ENCODE data around the gene ATG4B. TPM values are rescaled to one million over a fixed set of nuclear protein-coding genes. Genes with fewer than 3 reads are reported as not detected.
A peak's percentile ranks its signal among the peaks of the same experiment; 100 is the strongest.

The ATG4B gene
- total RNA-seq, 3 donors from 2014 or later = 47.7 to 71.1 (median 64.2) TPM

GRCh38 chr2:241701149-241701398, 63.6 kb downstream of the ATG4B start:
- intact Hi-C loops (cut with DNase I; ENCODE audit: low total_unique reads) = loop anchor here (2.0 kb wide), 1 partner anchor 34 kb away; the partner anchor contains the start of gene D2HGDH

DNA sequence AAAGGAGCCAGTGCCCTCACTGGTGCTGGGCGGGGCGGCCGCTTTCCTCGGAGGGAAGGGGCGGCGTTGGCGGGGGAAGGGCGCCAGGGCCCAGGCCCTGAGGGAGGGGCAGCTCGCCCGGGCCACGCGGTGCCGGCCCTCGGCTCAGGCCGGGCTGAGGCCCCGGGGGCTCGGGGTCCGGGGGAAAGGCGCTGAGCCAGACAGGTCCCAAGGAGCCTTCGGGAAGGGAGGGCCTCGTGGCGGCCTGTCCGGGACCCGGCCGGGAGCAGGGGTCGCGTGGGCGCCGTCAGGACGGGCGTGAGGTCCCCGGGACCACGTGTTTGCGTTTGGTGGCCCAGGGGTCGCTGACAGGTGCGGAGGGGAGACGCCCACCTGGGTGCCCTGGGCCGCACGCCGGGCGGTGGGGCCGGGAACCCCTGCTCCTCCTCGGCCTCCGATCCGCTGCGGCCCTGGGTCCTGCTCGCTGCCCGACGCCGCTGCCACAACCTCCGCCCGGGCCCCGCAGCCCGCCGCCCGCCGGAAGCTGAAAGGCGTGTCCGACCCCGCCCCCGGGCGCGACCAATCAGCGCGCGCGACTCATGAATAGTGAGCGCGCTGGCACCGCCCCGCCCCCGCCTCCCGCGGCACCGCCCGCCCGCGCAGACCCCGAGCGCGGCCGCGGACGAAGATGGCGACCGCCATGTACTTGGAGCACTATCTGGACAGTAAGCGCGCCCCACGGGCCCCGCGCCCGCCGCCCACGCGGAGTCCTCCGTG, 64.1 kb downstream of the ATG4B start, which contains the start of gene ING5:
ING5 (plus strand) TSS at position 641 of the 756 bp plus-strand sequence; CDS start at position 668, 27 bp downstream.
- DNase-seq (ENCODE audit: low spot score in 2 of 2) = peak; percentile 96 to 97
- no peaks in the 10 kb centered on the region for H3K9me3 ChIP-seq
- intact Hi-C loops (cut with DNase I; ENCODE audit: low total_unique reads) = loop anchor here (2.0 kb wide), 1 partner anchor 33 kb away; the partner anchor contains the start of gene D2HGDH
- peaks cover 0 to 6% of the 10 kb centered on the region in 2 donors for H3K4me1 ChIP-seq
- peak within 1 kb of the TSS; percentile 91 to 98 for H3K27ac ChIP-seq
- no peaks in the 10 kb centered on the region for H3K27me3 ChIP-seq
- TF ChIP-seq, protein P1, sequence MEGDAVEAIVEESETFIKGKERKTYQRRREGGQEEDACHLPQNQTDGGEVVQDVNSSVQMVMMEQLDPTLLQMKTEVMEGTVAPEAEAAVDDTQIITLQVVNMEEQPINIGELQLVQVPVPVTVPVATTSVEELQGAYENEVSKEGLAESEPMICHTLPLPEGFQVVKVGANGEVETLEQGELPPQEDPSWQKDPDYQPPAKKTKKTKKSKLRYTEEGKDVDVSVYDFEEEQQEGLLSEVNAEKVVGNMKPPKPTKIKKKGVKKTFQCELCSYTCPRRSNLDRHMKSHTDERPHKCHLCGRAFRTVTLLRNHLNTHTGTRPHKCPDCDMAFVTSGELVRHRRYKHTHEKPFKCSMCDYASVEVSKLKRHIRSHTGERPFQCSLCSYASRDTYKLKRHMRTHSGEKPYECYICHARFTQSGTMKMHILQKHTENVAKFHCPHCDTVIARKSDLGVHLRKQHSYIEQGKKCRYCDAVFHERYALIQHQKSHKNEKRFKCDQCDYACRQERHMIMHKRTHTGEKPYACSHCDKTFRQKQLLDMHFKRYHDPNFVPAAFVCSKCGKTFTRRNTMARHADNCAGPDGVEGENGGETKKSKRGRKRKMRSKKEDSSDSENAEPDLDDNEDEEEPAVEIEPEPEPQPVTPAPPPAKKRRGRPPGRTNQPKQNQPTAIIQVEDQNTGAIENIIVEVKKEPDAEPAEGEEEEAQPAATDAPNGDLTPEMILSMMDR (IDR thresholded peaks at IDR 0.05) = peak in 1 of 3 donors; percentile 32
- TF ChIP-seq POLR2AphosphoS5 (IDR thresholded peaks at IDR 0.05) = peak; percentile 37 to 59 (median 55)
- no peak for TF ChIP-seq POLR2A (IDR thresholded peaks at IDR 0.05)
- H3K36me3 ChIP-seq = no peaks in the 10 kb centered on the region
- peak within 1 kb of the TSS; percentile 70 to 98 (median 92) for H3K4me3 ChIP-seq

More at GRCh38 chr2:241701149-241701398, 63.6 kb downstream of the ATG4B start:
- Histone ChIP-seq H3K36me3 (no peaks in the 10 kb centered on the region), H3K27ac (peak overlapping the region; percentile 91 to 98), H3K9me3 (no peaks in the 10 kb centered on the region), H3K27me3 (no peaks in the 10 kb centered on the region), H3K4me1 (peaks cover 0 to 6% of the 10 kb centered on the region in 2 donors), H3K4me3 (peak overlapping the region; percentile 70 to 98 (median 92))
- DNase-seq (ENCODE audit: low spot score in 2 of 2) = no peak
- TF ChIP-seq POLR2AphosphoS5 (IDR thresholded peaks at IDR 0.05) (no peak), POLR2A (IDR thresholded peaks at IDR 0.05) (no peak)
- TF ChIP-seq, protein P1 (IDR thresholded peaks at IDR 0.05) = peak in 1 of 3 donors; percentile 37

- Histone ChIP-seq H3K27ac (peak overlapping the region; percentile 91 to 98), H3K4me3 (peak overlapping the region; percentile 70 to 98 (median 92)), H3K27me3 (no peaks in the 10 kb centered on the region), H3K36me3 (no peaks in the 10 kb centered on the region), H3K9me3 (no peaks in the 10 kb centered on the region), H3K4me1 (peaks cover 0 to 6% of the 10 kb centered on the region in 2 donors)
- TF ChIP-seq POLR2AphosphoS5 (IDR thresholded peaks at IDR 0.05) (peak in 1 of 3 donors; percentile 32), POLR2A (IDR thresholded peaks at IDR 0.05) (no peak)
- TF ChIP-seq, protein P1 (IDR thresholded peaks at IDR 0.05) = peak in 2 of 3 donors; percentile 27 to 29
- intact Hi-C loops (cut with DNase I; ENCODE audit: low total_unique reads) = no loop called here
- peak; percentile 76 to 88 for DNase-seq (ENCODE audit: low spot score in 2 of 2)
Measured at GRCh38 chr2:241702155-241703031, 64.9 kb downstream of the ATG4B start.

- no peaks in the 10 kb centered on the region for H3K36me3 ChIP-seq
- no peak for DNase-seq (ENCODE audit: low spot score in 2 of 2)
- no peaks in the 10 kb centered on the region for H3K9me3 ChIP-seq
- peak overlapping the region; percentile 91 to 98 for H3K27ac ChIP-seq
- H3K4me1 ChIP-seq = peaks cover 0 to 6% of the 10 kb centered on the region in 2 donors
- intact Hi-C loops (cut with DNase I; ENCODE audit: low total_unique reads) = no loop called here
- peak overlapping the region; percentile 70 to 98 (median 92) for H3K4me3 ChIP-seq
- TF ChIP-seq POLR2A (IDR thresholded peaks at IDR 0.05) = no peak
- no peak for TF ChIP-seq POLR2AphosphoS5 (IDR thresholded peaks at IDR 0.05)
- TF ChIP-seq, protein P1 (IDR thresholded peaks at IDR 0.05) = no peak
- no peaks in the 10 kb centered on the region for H3K27me3 ChIP-seq
Measured at GRCh38 chr2:241703032-241703604, 65.6 kb downstream of the ATG4B start.
